WTC11 (cell line): ENCODE results near the gene TTK. TPM values are rescaled to one million over a fixed set of nuclear protein-coding genes. Genes with fewer than 3 reads are reported as not detected.
A peak's percentile ranks its signal among the peaks of the same experiment; 100 is the strongest.
"Not testable (repeated sequence)": the region's sequence is repeated elsewhere in the genome, so short reads cannot be mapped to it uniquely, and the experiment has no call there.

Experiments used
- ATAC-seq: fragments of 200-7000 bp; cut with Tn5 transposase; 2 replicates; pipeline ENCODE4 v1.10.0; 2021; ENCODE audit warnings: mild to moderate bottlenecking, moderate library complexity
- CTCF ChIA-PET: fragments of 300-600 bp; sonication (Branson Sonifier 250); formaldehyde crosslinking; loops from one replicate; lab custom pipeline; 2021; ENCODE audit warnings: antibody characterized with exemption; lab: Charles Lee
- POLR2A ChIA-PET: fragments of 350-600 bp; sonication (Branson Sonifier 250); formaldehyde crosslinking; loops from one replicate; lab custom pipeline; 2021; ENCODE audit warnings: antibody characterized with exemption; lab: Charles Lee
- DNase-seq: peaks from one replicate; pipeline ENCODE4 v3.0.0; 2021; ENCODE audit warnings: low spot score
- H3K27ac Mint-ChIP-seq: 2 replicates; pipeline ENCODE4 v1.8.0; 2021; ENCODE audit warnings: mixed read lengths
- H3K27me3 Mint-ChIP-seq: 2 replicates; pipeline ENCODE4 v1.8.0; 2021; ENCODE audit warnings: low read depth, mild to moderate bottlenecking, moderate library complexity, mixed read lengths
- H3K36me3 Mint-ChIP-seq: 2 replicates; pipeline ENCODE4 v1.8.0; 2021; ENCODE audit warnings: mixed read lengths
- H3K4me1 Mint-ChIP-seq: 2 replicates; pipeline ENCODE4 v1.8.0; 2022; ENCODE audit warnings: mixed read lengths
- H3K4me3 Mint-ChIP-seq: 2 replicates; pipeline ENCODE4 v1.8.0; 2021; ENCODE audit warnings: mild to moderate bottlenecking, moderate library complexity, mixed read lengths
- H3K9me3 Mint-ChIP-seq: 2 replicates; pipeline ENCODE4 v1.8.0; 2021; ENCODE audit warnings: mixed read lengths
- ATF1 ChIP-seq: sonication (generic); formaldehyde crosslinking; IDR thresholded peaks from 2 replicates; pipeline ENCODE4 v1.8.1; 2023; ENCODE audit warnings: mild to moderate bottlenecking, moderate library complexity, missing genetic modification reagents
- CTCF ChIP-seq: fragments of 200-600 bp; IDR thresholded peaks from 2 replicates; pipeline ENCODE4 v1.8.0; 2022; ENCODE audit warnings: antibody characterized with exemption
- ERG ChIP-seq: fragments of 250-450 bp; sonication (Bioruptor Pico); IDR thresholded peaks from 2 replicates; pipeline ENCODE4 v1.8.0; 2021; ENCODE audit warnings: mild to moderate bottlenecking
- FOXJ3 ChIP-seq: sonication (generic); formaldehyde crosslinking; IDR thresholded peaks from 2 replicates; pipeline ENCODE4 v1.9.0; 2021; ENCODE audit warnings: missing genetic modification reagents, mild to moderate bottlenecking, borderline replicate concordance
- FOXP4 ChIP-seq: sonication (generic); formaldehyde crosslinking; IDR thresholded peaks from 2 replicates; pipeline ENCODE4 v1.8.0; 2022; ENCODE audit warnings: mild to moderate bottlenecking, missing genetic modification reagents
- GABPB1 ChIP-seq: sonication (generic); formaldehyde crosslinking; IDR thresholded peaks from 2 replicates; pipeline ENCODE4 v1.8.1; 2023; ENCODE audit warnings: mild to moderate bottlenecking, missing genetic modification reagents
- HMGXB4 ChIP-seq: sonication (generic); formaldehyde crosslinking; IDR thresholded peaks from 2 replicates; pipeline ENCODE4 v1.8.1; 2023; ENCODE audit warnings: mild to moderate bottlenecking, moderate library complexity, missing genetic modification reagents
- JAZF1 ChIP-seq: fragments of 250-450 bp; sonication (Bioruptor Pico); IDR thresholded peaks from 2 replicates; pipeline ENCODE4 v1.9.0; 2021; ENCODE audit warnings: moderate library complexity, mild to moderate bottlenecking, inconsistent platforms
- JUN ChIP-seq: sonication (generic); formaldehyde crosslinking; IDR thresholded peaks from 2 replicates; pipeline ENCODE4 v1.8.0; 2023; ENCODE audit warnings: mild to moderate bottlenecking, missing genetic modification reagents
- KAT7 ChIP-seq: sonication (generic); formaldehyde crosslinking; IDR thresholded peaks from 2 replicates; pipeline ENCODE4 v1.8.1; 2023; ENCODE audit warnings: missing genetic modification reagents, mild to moderate bottlenecking, borderline replicate concordance
- MXD4 ChIP-seq: fragments of 250-450 bp; sonication (Bioruptor Pico); IDR thresholded peaks from 2 replicates; pipeline ENCODE4 v1.8.0; 2021; ENCODE audit warnings: mild to moderate bottlenecking, moderate library complexity, borderline replicate concordance
- NFATC4 ChIP-seq: fragments of 250-450 bp; sonication (Bioruptor Pico); IDR thresholded peaks from 2 replicates; pipeline ENCODE4 v1.9.0; 2021; ENCODE audit warnings: mild to moderate bottlenecking
- SMAD3 ChIP-seq: sonication (generic); formaldehyde crosslinking; IDR thresholded peaks from 2 replicates; pipeline ENCODE4 v1.8.0; 2022; ENCODE audit warnings: missing genetic modification reagents, mild to moderate bottlenecking, borderline replicate concordance
- SP1 ChIP-seq: sonication (generic); formaldehyde crosslinking; conservative IDR thresholded peaks from 2 replicates; pipeline ENCODE4 v1.8.1; 2022; ENCODE audit warnings: missing genetic modification reagents
- TEAD4 ChIP-seq: sonication (generic); formaldehyde crosslinking; IDR thresholded peaks from 2 replicates; pipeline ENCODE4 v1.8.0; 2022; ENCODE audit warnings: mild to moderate bottlenecking, missing genetic modification reagents
- ZNF263 ChIP-seq: sonication (generic); formaldehyde crosslinking; IDR thresholded peaks from 2 replicates; pipeline ENCODE4 v1.8.1; 2022; ENCODE audit warnings: low read depth, mild to moderate bottlenecking, moderate library complexity, missing genetic modification reagents
- ZNF317 ChIP-seq: sonication (generic); formaldehyde crosslinking; IDR thresholded peaks from 2 replicates; pipeline ENCODE4 v1.8.1; 2023; ENCODE audit warnings: low read depth, mild to moderate bottlenecking, moderate library complexity, missing genetic modification reagents, borderline replicate concordance
- ZNF396 ChIP-seq: fragments of 250-450 bp; sonication (Bioruptor Pico); IDR thresholded peaks from 2 replicates; pipeline ENCODE4 v1.8.0; 2021; ENCODE audit warnings: mild to moderate bottlenecking, moderate library complexity, borderline replicate concordance
- ZNF532 ChIP-seq: fragments of 250-450 bp; sonication (Bioruptor Pico); IDR thresholded peaks from 2 replicates; pipeline ENCODE4 v1.9.0; 2021; ENCODE audit warnings: mild to moderate bottlenecking, borderline replicate concordance
- total RNA-seq: library from RNA; stranded (reverse); gene quantifications from 3 replicates; pipeline ENCODE4 v1.2.3, GENCODE V29; 2021

Gene TTK
- total RNA-seq, 1 experiment from 2014 or later = 51.0 TPM

GRCh38 chr6:80029470-80029869 lies 25.0 kb downstream of the TTK start:
- no peak overlapping the region for H3K4me3 Mint-ChIP-seq
- ATAC-seq (no peak), DNase-seq (no peak)
- no peaks in the 10 kb centered on the region for H3K27me3 Mint-ChIP-seq
- H3K9me3 Mint-ChIP-seq = no peaks in the 10 kb centered on the region
- H3K36me3 Mint-ChIP-seq = peaks cover 57% of the 10 kb centered on the region
- POLR2A ChIA-PET = no interaction called here
- no peaks in the 10 kb centered on the region for H3K4me1 Mint-ChIP-seq
- peak overlapping the region; percentile 67 for H3K27ac Mint-ChIP-seq
- TF ChIP-seq MXD4 (CRISPR knock-in tag) (no peak), GABPB1 (CRISPR knock-in tag) (no peak), FOXP4 (CRISPR knock-in tag) (no peak), FOXJ3 (CRISPR knock-in tag) (no peak), CTCF (no peak), ERG (no peak), JUN (no peak), ATF1 (CRISPR knock-in tag) (no peak), SP1 (CRISPR knock-in tag) (no peak), HMGXB4 (CRISPR knock-in tag) (no peak), NFATC4 (CRISPR knock-in tag) (no peak), ZNF396 (no peak), ZNF317 (CRISPR knock-in tag) (no peak), ZNF263 (no peak)
- CTCF ChIA-PET = interaction anchor here (1.2 kb wide), 1 partner anchor 83 kb away, joined by 3 read pairs; no protein-coding TSS in a partner anchor

GRCh38 chr6:80048220-80048619 lies 43.8 kb downstream of the TTK start:
- CTCF ChIA-PET, H3K27me3 Mint-ChIP-seq, DNase-seq, H3K27ac Mint-ChIP-seq, H3K4me3 Mint-ChIP-seq, ATAC-seq, POLR2A ChIA-PET, H3K4me1 Mint-ChIP-seq: not testable (repeated sequence)
- H3K36me3 Mint-ChIP-seq = peaks cover 67% of the 10 kb centered on the region
- H3K9me3 Mint-ChIP-seq = peaks cover 52% of the 10 kb centered on the region

GRCh38 chr6:80060774-80061173 lies 56.3 kb downstream of the TTK start:
- H3K27ac Mint-ChIP-seq = no peak overlapping the region
- H3K27me3 Mint-ChIP-seq = no peaks in the 10 kb centered on the region
- no peak overlapping the region for H3K4me3 Mint-ChIP-seq
- H3K4me1 Mint-ChIP-seq = no peaks in the 10 kb centered on the region
- 0 out of 2 replicates have a peak, but pooled peaks cover under 1% of the 10 kb centered on the region for H3K9me3 Mint-ChIP-seq
- ATAC-seq (no peak), DNase-seq (no peak)
- POLR2A ChIA-PET = no interaction called here
- CTCF ChIA-PET = no interaction called here
- no peaks in the 10 kb centered on the region for H3K36me3 Mint-ChIP-seq
- TF ChIP-seq ATF1 (CRISPR knock-in tag) (no peak), SMAD3 (CRISPR knock-in tag) (no peak), JAZF1 (CRISPR knock-in tag) (no peak), ZNF263 (no peak), TEAD4 (CRISPR knock-in tag) (no peak), ZNF532 (CRISPR knock-in tag) (no peak), GABPB1 (CRISPR knock-in tag) (no peak), KAT7 (CRISPR knock-in tag) (no peak)
